A673 (cell line): ENCODE data around the gene SLAMF7.
"Not testable (repeated sequence)": the region's sequence is repeated elsewhere in the genome, so short reads cannot be mapped to it uniquely, and the experiment has no call there.

ENCODE experiments used
- EZH2 ChIP-seq: fragments of 200-600 bp; sonication (generic); IDR thresholded peaks from 2 replicates; pipeline ENCODE4 v1.6.1; 2017; ENCODE audit warnings: borderline replicate concordance, low read depth, mild to moderate bottlenecking, mixed read lengths, antibody characterized with exemption, low read length; ENCODE audit not compliant: poor library complexity, severe bottlenecking
- TF ChIP-seq, protein P1 (sequence below): fragments of 300-800, 200-600 bp; sonication (generic); conservative IDR thresholded peaks from 2 replicates; pipeline ENCODE4 v1.5.1; 2017; ENCODE audit warnings: low read depth, mild to moderate bottlenecking, antibody characterized with exemption, low read length, moderate library complexity, mixed read lengths

DNA sequence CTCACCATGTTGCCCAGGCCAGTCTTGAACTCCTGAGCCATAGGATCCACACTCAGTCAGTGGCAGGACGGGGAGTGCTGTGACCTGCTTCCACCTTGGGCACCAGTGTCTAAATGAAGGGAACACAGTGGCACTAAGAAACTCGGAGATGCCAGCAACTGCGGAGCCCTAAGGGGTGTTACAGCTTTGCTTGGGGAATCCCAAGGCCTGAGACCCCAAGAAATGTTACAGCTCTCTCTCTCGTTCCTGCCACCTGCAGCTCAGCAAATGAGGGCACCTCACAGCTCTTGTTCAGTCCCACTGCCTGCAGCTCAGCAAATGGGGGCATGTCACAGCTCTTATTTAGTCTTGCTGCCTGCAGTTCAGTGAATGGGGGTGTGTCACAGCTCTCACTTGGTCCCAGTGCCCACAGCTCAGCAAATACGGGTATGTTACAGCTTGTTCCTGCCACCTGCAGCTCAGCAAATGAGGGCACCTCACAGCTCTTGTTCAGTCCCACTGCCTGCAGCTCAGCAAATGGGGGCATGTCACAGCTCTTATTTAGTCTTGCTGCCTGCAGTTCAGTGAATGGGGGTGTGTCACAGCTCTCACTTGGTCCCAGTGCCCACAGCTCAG lies 24.9 kb upstream of the SLAMF7 start:
- TF ChIP-seq, protein P1, sequence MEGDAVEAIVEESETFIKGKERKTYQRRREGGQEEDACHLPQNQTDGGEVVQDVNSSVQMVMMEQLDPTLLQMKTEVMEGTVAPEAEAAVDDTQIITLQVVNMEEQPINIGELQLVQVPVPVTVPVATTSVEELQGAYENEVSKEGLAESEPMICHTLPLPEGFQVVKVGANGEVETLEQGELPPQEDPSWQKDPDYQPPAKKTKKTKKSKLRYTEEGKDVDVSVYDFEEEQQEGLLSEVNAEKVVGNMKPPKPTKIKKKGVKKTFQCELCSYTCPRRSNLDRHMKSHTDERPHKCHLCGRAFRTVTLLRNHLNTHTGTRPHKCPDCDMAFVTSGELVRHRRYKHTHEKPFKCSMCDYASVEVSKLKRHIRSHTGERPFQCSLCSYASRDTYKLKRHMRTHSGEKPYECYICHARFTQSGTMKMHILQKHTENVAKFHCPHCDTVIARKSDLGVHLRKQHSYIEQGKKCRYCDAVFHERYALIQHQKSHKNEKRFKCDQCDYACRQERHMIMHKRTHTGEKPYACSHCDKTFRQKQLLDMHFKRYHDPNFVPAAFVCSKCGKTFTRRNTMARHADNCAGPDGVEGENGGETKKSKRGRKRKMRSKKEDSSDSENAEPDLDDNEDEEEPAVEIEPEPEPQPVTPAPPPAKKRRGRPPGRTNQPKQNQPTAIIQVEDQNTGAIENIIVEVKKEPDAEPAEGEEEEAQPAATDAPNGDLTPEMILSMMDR = not testable (repeated sequence)
- TF ChIP-seq EZH2 = not testable (repeated sequence)
